ENCODE measurements around the gene MANF.
A peak's percentile ranks its signal among the peaks of the same experiment; 100 is the strongest.
"Not testable (repeated sequence)": the region's sequence is repeated elsewhere in the genome, so short reads cannot be mapped to it uniquely, and the experiment has no call there.

The MANF gene

DNA sequence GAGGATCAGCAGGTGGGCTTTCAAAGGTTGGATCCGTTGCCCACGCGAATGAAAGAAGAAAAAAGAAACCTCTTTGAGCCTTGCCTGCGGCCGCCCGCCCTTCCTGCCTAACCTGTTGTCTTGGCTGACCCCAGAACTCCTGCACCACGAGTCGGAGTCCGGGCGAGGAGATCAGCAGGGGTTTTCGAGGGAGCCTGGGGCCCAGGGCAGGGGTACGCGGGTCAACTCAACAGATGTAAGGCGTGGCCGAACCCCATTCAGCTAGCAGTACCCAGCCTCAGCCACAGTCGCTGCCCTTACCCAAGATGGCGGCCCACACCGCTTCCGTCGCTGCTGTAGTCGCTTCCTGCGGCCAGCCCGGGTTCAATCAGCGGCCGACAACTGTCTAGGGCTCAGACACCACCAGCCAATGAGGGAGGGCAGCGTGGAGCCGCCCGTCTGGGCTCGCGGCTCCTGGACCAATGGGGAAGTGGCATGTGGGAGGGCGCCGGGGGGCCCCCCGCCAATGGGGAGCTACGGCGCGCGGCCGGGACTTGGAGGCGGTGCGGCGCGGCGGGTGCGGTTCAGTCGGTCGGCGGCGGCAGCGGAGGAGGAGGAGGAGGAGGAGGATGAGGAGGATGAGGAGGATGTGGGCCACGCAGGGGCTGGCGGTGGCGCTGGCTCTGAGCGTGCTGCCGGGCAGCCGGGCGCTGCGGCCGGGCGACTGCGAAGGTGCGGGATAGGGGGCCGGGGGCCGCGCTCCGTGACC, at the start of gene MANF:
TSS of gene MANF (plus strand) at position 566 of the 748 bp plus-strand sequence. CDS start at position 618, 52 bp downstream.
- DNase-seq, result peak; percentile 87 to 93

DNA sequence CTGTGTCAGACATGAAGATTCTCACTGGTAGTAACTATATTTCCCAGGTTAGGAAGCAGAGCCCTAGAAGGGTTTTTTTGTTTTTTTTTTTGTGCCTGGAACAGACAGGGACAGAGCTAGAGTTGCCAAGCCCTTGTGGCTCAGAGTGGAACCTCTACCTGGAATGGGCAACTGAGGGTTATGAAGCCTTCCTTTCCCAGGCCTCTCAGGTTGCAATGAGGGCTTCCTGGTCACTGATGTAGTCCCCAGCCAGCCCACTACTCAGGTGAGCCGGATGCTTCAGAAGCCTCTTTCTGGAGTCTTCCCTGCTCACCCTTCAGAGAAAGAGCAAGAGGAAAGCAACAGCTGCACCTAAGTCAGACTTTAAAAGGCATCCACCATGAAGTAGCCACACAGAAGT, 48.8 kb upstream of the MANF start:
- DNase-seq, result no peak

DNA sequence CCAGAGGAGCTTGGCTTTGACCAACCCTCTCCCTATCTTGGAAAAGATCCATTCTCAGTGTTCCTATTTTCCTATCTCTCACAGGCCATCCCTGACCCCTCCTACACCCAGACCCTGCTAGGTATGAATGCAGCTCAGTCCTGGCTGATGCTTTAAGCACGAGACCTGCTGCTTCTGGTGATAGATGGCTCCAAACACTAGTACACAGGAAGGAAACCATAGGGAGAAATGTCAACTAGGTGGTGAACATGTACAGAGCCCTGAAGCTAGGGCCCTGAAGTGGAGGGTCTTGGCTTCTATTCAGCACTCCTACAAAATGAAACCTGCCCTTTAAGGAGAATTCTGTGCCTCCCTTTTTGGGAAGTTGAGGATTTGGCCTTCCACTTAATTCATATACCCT, 47.4 kb upstream of the MANF start:
- no peak for DNase-seq

DNA sequence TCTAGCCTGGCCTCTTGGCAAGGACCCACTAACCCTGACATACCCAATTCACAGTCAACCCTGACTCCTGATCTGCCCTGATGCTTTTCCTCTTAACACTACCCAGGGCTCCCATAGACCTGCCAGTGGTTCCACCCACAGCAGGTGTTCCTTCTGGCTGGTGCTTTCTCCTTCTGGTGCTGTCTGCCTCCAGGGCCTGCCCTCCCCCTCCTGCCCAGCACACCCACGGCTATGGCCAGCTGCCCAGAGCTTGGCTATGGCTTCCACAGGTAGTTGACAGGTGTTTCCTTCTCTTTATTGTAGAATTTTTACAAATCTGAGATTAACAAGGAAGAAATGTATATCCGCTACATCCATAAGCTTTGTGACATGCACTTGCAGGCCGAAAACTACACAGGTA, 46.5 kb upstream of the MANF start:
- DNase-seq, result no peak

DNA sequence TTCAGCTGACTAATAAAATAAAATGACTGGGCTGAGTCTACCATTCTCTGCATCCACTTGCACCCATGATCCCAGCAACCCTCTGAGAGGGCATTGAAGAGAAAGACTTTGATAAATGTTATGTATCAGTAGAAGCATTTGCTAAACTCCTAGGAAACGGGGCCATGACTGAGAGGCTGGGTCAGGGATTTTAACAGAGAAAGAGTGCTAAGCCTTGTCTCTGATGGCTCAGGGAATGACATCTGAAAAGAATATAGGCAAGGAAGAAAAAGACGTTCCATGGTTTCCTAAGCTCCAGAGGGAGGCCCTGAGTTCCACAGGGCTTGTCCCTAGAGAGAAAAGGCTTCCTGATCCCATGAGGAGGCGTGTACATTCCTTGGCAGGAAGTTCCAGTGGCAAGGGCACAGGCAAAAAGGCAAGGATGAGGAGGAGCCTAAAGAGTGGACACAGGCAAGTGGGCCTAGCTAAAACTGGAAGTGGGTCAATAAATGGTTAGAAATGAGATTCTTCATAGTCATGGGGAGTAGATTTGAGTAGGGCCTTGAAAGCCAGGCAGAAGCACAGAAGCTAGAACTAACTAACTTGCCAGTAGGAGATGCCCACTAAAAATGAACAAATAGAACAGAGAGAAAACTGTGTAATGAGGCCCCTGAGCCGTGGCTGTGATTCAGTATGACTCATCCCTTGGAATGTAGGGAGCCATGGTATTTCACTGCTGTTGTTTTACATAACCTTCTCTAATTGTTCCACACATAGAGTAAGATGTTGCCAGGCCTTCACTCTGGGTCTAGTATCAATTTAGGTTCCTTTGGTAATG, 44.9 kb upstream of the MANF start:
- DNase-seq, result peak in 1 of 2 experiments; percentile 3

DNA sequence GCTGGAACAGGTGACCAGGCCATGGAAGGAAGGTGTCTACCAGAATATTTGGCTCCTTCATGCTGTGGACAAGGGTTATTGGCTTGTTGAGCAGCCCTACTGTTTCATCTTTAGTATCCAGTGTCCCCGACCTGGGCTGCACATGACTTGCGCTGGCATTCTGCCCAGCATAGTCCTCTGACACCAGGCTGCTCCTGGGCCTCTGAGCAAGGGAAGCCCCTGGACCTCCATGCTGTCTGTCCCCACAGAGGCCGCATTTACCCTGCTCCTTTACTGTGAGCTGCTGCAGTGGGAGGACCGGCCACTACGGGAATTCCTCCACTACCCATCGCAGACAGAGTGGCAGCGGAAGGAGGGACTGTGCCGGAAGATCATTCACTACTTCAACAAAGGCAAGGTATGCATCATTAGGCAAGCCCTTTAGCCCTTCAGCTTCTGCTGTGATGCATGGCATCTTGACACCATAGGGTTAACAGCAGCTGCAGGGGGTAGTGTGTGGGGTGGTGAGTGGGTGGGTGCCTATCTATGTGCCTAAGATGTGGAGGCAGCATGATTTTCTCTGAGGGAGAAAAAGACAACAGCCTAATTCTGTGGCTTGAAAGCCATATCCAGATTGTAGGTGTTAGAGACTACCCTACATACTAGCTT, 44.0 kb upstream of the MANF start:
- no peak for DNase-seq

DNA sequence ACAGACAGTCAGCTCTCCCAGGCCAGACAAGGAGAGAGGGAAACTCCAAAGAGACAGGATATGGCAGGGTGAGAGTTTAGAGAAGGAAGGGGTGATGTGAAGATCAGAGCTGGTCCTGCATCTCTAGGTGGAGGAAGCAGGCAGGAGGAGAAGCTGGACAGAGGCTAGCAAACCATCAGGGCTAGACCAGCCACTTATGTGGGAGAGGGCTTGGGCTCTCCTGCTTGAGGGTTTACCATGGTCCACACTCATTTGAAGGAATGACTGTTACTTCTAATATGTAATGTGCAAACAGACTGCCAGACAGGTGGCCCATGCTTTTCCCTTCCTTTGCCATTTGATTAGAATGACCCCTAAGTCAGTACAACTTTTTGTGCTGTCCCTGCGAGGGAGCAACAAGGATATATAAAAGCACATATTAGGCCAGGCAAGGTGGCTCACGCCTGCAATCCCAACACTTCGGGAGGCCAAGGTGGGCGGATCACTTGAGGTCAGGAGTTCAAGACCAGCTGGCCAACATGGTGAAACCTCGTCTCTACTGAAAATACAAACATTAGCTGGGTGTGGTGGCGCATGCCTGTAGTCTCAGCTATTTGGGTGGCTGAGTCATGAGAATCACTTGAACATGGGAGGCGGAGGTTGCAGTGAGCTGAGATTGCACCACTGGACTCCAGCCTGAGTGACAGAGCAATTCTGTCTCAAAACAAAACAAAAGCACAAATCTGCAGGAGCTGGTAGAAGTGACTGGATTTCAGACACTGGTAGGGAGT, 41.0 kb upstream of the MANF start:
- DNase-seq, result no peak

DNA sequence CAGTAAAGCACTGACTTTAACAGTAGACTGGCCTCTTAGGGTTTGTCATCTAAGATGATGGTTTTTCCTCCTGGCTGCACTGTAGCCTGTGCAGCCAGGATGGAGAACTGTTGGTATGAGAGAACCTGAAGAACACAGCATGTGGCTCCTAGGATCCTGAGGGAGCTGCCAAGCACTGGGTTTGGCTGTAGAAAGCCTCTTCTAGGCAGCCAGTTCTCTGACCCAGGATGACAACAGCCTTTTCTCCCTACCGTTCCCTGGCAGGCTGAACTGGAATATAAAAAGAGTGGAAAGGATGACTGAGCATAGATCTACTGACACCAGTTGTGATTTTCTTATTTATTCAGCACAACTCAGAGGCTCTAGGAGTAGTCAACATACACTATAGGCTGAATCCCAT, 34.3 kb upstream of the MANF start:
- DNase-seq, result no peak

DNA sequence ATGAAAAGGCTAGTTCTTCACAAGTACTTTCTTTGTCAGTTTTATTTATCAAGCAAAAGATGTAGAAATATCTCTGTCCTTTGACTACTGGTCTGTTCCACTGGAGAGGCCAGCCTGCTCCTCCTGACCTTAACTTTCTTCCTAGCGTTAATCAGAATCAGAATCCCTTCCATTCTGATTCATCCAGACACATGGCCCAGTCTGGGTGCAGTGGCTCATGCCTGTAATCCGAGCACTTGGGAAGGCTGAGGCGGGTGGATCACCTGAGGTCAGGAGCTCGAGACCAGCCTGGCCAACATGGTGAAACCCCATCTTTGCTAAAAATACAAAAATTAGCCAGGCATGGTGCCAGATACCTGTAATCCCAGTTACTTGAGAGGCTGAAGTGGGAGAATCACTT, 32.0 kb upstream of the MANF start:
- no peak for DNase-seq

DNA sequence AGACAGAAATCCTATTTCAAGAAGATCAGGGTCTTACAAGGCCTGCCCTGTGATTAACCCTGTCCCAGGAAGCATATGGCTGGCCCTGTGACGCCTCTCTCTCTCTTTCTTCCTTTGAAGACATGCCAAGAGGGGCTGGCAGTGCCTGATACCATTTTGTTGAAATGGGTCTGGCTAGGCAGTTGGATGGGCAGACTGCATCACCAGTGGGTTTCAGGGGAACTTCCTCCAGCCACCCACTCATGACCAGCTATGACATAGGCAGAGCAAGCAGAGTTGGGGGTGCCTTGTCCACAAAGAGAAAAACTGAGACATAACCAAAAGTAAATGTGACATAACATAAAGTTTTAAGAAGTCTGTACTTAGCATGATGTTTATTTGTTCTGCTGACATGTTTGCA, 31.4 kb upstream of the MANF start:
- DNase-seq, result no peak

DNA sequence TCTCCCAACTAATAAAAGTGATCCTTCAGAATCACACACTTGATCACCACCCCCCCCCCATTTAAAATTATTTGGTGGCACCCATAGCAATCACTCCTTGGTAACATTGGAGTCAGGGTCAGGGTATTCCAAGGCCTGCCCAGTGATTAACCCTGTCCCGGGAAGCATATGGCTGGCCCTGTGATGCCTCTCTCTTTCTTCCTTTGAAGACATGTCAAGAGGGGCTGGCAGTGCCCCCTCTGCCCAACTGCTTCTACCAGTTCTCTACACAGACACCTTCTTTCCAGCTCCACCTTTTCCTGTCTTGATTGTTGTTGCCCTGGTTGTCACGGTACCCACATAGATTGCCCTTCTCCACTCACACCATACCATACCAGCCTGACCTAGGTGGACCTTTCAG, 30.9 kb upstream of the MANF start:
- no peak for DNase-seq

DNA sequence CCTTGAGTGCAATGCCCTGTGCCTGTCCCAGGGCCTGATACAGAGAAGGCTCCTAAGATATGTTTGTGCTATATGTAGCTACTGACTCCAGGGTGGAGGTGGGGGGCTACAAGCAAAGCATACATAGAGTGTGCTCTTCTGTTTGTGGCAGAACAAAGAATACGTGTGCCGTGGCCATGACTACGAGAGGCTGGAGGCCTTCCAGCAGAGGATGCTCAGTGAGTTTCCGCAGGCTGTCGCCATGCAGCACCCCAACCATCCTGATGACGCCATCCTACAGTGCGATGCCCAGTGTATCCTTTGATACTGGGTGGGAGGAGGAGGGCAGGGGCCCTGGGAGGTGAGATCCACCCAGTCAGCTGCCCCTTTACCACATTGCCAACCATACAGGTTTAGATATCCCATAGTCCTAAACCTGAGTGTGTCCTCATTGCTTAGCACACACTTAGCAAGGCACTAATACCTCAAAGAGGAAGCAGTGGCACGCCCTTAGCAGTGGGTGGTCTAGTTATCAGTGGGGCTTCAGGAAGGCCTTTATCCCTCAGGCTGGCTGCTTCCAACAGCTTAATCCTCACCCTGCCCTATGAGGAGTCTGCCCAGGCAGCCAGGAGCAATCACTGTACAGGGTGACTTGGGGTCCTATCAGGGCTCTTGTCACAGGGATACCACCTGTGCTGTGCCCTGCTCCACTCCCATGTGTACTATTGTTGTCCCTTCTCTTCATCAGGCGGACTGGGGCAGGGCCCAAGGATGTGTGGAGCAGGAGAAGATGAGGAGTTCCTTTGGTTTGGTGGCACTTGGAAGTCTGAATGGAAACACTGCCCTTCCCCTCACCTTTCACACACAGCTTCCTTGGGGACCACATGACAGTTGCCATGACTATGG, 30.1 kb upstream of the MANF start:
- no peak for DNase-seq

DNA sequence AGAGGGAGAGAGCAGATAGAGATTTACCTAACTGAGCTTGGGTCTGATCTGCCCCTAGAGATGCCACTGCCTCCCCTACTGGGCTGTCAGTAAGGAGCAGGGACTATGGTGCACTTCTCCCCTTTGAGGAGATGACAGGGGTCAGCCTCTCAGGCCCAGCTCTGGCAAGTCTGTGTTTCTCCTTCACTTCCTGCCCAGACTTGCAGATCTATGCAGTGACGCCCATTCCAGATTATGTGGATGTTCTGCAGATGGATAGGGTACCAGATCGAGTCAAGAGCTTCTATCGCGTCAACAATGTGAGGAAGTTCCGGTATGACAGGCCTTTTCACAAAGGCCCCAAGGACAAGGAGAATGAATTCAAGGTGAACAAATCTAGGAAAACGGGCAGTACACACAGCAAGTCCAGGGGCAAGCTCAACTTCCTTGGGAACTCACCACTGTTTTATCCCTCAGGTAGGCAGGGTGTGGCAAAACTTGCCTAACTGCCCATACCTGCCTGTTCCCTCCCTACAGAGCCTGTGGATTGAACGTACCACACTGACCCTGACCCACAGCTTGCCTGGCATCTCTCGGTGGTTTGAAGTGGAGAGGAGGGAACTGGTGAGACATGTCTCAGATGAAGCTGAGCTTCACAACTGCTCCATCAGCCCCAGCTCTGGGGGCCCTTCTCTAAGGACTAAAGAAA, 29.1 kb upstream of the MANF start:
- no peak for DNase-seq

DNA sequence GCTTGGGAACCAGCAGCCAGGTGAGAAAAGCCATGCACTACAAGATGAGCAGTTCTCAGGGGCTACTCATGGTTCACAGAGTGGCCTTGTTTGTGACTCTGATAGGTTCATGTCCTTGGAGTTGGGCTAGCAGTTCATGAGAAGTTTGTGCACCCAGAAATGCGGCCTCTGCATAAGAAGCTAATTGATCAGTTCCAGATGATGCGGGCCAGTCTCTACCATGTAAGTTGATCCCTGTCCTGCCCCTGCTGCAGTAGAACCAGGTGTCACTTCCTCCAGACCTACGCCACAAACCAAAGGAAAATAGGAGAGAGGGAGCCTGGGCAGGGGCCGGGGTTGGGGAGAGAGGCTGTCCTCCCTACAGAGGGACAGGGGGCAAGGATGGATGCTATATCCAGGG, 27.2 kb upstream of the MANF start:
- no peak for DNase-seq

DNA sequence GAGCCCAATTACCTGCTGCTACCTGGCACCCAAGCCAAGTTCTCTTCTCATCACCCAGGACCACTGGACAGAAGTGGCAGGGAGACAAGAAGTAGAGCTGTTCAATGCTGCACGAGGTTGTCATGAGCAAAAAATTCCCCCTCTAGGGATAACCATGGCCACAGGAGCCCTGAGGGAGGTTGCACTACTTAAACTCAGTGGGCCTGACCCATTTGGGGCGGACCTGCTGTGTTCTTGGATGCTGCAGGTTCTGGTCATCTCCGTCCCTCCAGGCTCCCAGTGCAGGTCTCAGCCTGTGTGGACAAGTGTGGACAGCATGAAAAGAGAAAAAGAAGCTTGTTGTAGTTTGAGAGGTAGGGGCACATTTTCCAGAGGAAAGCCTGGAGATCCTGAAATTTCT, 26.1 kb upstream of the MANF start:
- no peak for DNase-seq

DNA sequence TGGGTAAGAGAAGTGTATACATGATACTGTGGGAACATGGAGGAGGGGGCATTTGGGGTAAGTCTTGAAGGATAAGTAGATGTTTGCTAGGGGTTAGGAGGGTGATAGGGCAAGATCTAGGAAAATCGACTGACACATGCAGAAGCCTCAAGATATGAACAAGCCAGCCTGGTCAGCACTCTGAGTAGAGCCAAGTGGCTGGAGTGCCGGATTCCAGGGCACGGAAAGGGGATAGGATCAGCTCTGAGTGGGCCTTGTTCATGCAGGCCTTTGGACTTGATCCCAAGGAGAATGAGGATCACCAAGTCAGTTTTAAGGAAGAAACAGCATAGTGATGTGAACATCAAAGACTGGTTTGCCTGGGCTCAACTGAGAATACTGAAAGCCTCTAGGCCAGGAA, 24.3 kb upstream of the MANF start:
- no peak for DNase-seq

DNA sequence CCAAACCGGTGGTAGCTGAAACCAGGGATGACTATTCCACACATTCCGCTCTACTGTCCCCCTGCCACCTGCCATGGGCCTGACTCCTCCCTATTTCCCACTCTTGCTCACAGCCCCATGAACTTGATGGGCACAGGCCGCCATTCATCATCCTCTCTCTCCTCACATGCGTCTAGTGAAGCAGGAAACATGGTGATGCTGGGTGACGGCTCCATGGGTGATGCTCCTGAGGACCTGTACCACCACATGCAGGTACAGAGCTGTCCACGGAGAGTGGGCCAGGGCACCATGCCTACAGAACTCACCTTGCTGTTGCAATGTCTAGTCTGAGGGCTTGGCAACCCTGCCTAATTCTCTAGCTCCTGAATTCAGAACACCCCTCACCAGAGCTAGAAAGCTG, 23.3 kb upstream of the MANF start:
- no peak for DNase-seq

DNA sequence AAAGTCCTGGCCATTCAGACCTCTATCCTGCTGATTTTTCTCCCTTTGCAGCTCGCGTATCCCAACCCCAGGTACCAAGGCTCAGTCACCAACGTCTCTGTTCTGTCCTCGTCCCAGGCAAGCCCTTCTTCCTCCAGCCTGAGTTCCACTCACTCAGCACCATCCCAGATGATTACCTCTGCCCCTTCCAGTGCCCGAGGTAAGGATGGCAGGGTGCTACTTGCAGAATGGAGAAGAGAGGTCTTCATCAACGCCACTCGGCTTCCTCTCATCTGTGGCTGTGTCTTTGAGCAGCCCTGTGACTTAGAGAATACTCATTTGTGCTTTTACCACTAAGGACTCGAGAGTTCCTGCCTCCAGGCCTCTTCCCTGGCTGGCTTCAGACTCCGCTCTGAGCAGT, 22.6 kb upstream of the MANF start:
- no peak for DNase-seq

DNA sequence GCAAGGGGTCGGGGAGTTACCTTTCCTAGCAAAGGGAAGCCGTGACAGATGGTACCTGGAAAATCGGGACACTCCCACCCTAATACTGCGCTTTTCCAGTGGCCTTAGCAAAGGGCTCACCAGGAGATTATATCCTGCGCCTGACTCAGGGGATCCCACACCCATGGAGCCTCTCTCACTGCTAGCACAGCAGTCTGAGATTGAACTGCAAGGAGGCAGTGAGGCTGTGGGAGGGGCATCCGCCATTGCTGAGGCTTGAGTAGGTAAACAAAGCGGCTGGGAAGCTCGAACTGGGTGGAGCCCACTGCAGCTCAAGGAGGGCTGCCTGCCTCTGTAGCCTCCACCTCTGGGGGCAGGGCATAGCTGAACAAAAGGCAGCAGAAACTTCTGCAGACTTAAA, 16.8 kb upstream of the MANF start:
- not testable (repeated sequence) for DNase-seq

DNA sequence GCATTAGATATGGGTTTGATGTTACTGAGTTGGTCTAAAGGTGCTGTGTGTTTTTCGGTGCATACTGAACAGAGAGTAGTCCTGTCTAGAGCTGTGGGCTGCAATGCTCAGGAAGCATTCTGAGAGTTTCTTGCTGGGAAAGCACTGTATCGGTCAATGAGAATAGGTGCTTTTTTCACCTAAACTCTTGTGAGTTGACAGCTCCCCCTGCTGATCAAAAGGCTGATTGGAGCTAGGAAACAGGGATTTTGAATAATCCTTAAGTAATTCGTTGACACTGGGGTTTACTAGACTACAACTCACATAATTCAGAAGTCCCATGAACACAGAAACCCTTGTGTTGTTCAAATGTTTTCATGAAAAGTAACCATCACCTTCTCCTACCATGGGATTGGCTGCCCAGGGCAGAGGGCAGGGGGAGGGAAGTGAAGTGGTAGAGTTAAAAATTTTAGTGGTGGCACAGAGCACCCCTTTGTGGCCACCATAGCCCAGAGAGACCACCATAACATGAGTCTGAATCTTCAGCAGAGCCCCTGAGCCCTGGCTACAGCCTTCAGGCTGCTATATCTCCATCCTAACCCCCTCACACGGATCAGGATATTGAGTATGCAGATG, 13.0 kb upstream of the MANF start:
- peak in 1 of 2 experiments; percentile 52 for DNase-seq
